GM23338 (cell line): ENCODE measurements around the gene CDK16. TPM values are rescaled to one million over a fixed set of nuclear protein-coding genes. Genes with fewer than 3 reads are reported as not detected.

ENCODE experiments used
- ATAC-seq: fragments of 200-7000 bp; cut with Tn5 transposase; 3 replicates; pipeline ENCODE4 v1.9.1; 2020
- DNase-seq: peaks from one replicate; pipeline ENCODE4 v3.0.0-alpha.2; 2015; ENCODE audit warnings: low spot score
- H2AFZ ChIP-seq: fragments of 200-600 bp; sonication (generic); 2 replicates; pipeline ENCODE4 v1.8.0; 2016; ENCODE audit warnings: antibody characterized with exemption, mild to moderate bottlenecking, moderate library complexity
- H3F3A ChIP-seq: fragments of 200-600 bp; sonication (generic); replicated peaks from 2 replicates; pipeline ENCODE4 v1.8.0; 2017; ENCODE audit warnings: antibody characterized with exemption, mixed run types, low read depth
- H3K27ac ChIP-seq: fragments of 200-600 bp; sonication (generic); 2 replicates; pipeline ENCODE4 v1.6.1; 2016; ENCODE audit warnings: low read depth
- H3K27me3 ChIP-seq: fragments of 200-600 bp; sonication (generic); 2 replicates; pipeline ENCODE4 v1.8.0; 2016; ENCODE audit warnings: mild to moderate bottlenecking, mixed run types, moderate library complexity; ENCODE audit not compliant: insufficient read depth
- H3K36me3 ChIP-seq: fragments of 200-600 bp; sonication (generic); 2 replicates; pipeline ENCODE4 v1.8.0; 2016; ENCODE audit warnings: mild to moderate bottlenecking; ENCODE audit not compliant: insufficient read depth
- H3K4me1 ChIP-seq: fragments of 200-600 bp; sonication (generic); 2 replicates; pipeline ENCODE4 v1.8.0; 2016; ENCODE audit warnings: mild to moderate bottlenecking, moderate library complexity; ENCODE audit not compliant: insufficient read depth
- H3K4me2 ChIP-seq: fragments of 200-600 bp; sonication (generic); 2 replicates; pipeline ENCODE4 v1.7.1; 2017; ENCODE audit warnings: mixed run types
- H3K4me3 ChIP-seq: fragments of 200-600 bp; sonication (generic); 2 replicates; pipeline ENCODE4 v1.6.1; 2016; ENCODE audit warnings: mixed run types
- H3K79me2 ChIP-seq: fragments of 200-600 bp; sonication (generic); replicated peaks from 2 replicates; pipeline ENCODE4 v1.8.0; 2017; ENCODE audit warnings: mild to moderate bottlenecking; ENCODE audit not compliant: insufficient read depth
- H3K9me2 ChIP-seq: fragments of 200-600 bp; sonication (generic); 2 replicates; pipeline ENCODE4 v1.8.0; 2017; ENCODE audit not compliant: insufficient read depth
- H4K20me1 ChIP-seq: fragments of 200-600 bp; sonication (generic); replicated peaks from 2 replicates; pipeline ENCODE4 v1.8.0; 2017; ENCODE audit warnings: mild to moderate bottlenecking; ENCODE audit not compliant: insufficient read depth
- H3K27ac Mint-ChIP-seq: 2 replicates; pipeline ENCODE4 v1.8.0; 2020; ENCODE audit warnings: inconsistent platforms, mild to moderate bottlenecking, moderate library complexity, mixed read lengths
- H3K27me3 Mint-ChIP-seq: 3 replicates; pipeline ENCODE4 v1.8.0; 2022; ENCODE audit warnings: low read depth, mild to moderate bottlenecking, moderate library complexity, mixed read lengths, inconsistent platforms; ENCODE audit not compliant: insufficient read depth, poor library complexity
- H3K36me3 Mint-ChIP-seq: 3 replicates; pipeline ENCODE4 v1.8.0; 2021; ENCODE audit warnings: low read depth, mild to moderate bottlenecking, inconsistent platforms, moderate library complexity, mixed read lengths
- H3K4me1 Mint-ChIP-seq: 3 replicates; pipeline ENCODE4 v1.8.0; 2020; ENCODE audit warnings: mild to moderate bottlenecking, inconsistent platforms, mixed read lengths
- H3K4me3 Mint-ChIP-seq: 3 replicates; pipeline ENCODE4 v1.8.0; 2021; ENCODE audit warnings: moderate library complexity, mild to moderate bottlenecking, inconsistent platforms, mixed read lengths
- H3K9me3 Mint-ChIP-seq: 3 replicates; pipeline ENCODE4 v1.8.0; 2020; ENCODE audit warnings: moderate library complexity, mild to moderate bottlenecking, inconsistent platforms, mixed read lengths
- CREB1 ChIP-seq: fragments of 250-450 bp; sonication (Bioruptor Pico); IDR thresholded peaks from 2 replicates; pipeline ENCODE4 v1.5.0; 2020; ENCODE audit warnings: low read depth, mild to moderate bottlenecking, moderate library complexity
- ETS1 ChIP-seq: IDR thresholded peaks from 2 replicates; pipeline ENCODE4 v1.6.1; 2016; ENCODE audit warnings: antibody characterized with exemption
- EZH2 ChIP-seq: fragments of 200-600 bp; sonication (generic); IDR thresholded peaks from one replicate; pipeline ENCODE4 v1.8.0; 2017; ENCODE audit warnings: antibody characterized with exemption, mild to moderate bottlenecking, low read depth; ENCODE audit not compliant: unreplicated experiment
- EZH2phosphoT487 ChIP-seq: fragments of 200-600 bp; sonication (generic); IDR thresholded peaks from one replicate; pipeline ENCODE4 v1.8.1; 2018; ENCODE audit warnings: antibody characterized with exemption; ENCODE audit not compliant: unreplicated experiment
- NANOG ChIP-seq: IDR thresholded peaks from 2 replicates; pipeline ENCODE4 v1.6.1; 2016; ENCODE audit warnings: antibody characterized with exemption, borderline replicate concordance
- POLR2AphosphoS5 ChIP-seq: IDR thresholded peaks from 2 replicates; pipeline ENCODE4 v1.6.1; 2016; ENCODE audit warnings: antibody characterized with exemption, low read depth
- REST ChIP-seq: IDR thresholded peaks from one replicate; pipeline ENCODE4 v1.6.1; 2018; ENCODE audit warnings: antibody characterized with exemption; ENCODE audit not compliant: unreplicated experiment
- STAT1 ChIP-seq: IDR thresholded peaks from one replicate; pipeline ENCODE4 v1.6.1; 2016; ENCODE audit warnings: antibody characterized with exemption; ENCODE audit not compliant: unreplicated experiment
- ZNF331 ChIP-seq: fragments of 250-450 bp; sonication (Bioruptor Pico); IDR thresholded peaks from 2 replicates; pipeline ENCODE4 v1.5.0; 2020; ENCODE audit warnings: low read depth, mild to moderate bottlenecking, moderate library complexity
- ZNF462 ChIP-seq: fragments of 250-450 bp; sonication (Bioruptor Pico); IDR thresholded peaks from 2 replicates; pipeline ENCODE4 v1.5.0; 2020; ENCODE audit warnings: mild to moderate bottlenecking, moderate library complexity
- polyA plus RNA-seq: library from polyadenylated mRNA; unstranded; fragments of >200 nt; fragmentation: Nextera tagmentation; extraction: Ambion mirVana; gene quantifications from 2 replicates; pipeline ENCODE4 v1.2.1, GENCODE V29; 2016
- total RNA-seq: library from RNA; depleted of rRNA; stranded (reverse); fragments of >200 nt; shearing (Covaris generic); gene quantifications from 2 replicates; pipeline ENCODE4 v1.2.3, GENCODE V29; 2014
- TF ChIP-seq, protein P1 (sequence below), 2 experiments: fragments of 200-600 bp in 1 of 2; sonication (generic) in 1 of 2; conservative IDR thresholded peaks; 2 replicates each; pipeline versions ENCODE4 v1.5.1 to v1.6.1; 2016 to 2017; ENCODE audit warnings: antibody characterized with exemption in 2 of 2, low read depth in 2 of 2, mild to moderate bottlenecking in 2 of 2, moderate library complexity in 1 of 2

Gene CDK16
- total and polyA plus RNA-seq, 2 experiments from 2014 or later: 58.9 to 158 TPM

DNA sequence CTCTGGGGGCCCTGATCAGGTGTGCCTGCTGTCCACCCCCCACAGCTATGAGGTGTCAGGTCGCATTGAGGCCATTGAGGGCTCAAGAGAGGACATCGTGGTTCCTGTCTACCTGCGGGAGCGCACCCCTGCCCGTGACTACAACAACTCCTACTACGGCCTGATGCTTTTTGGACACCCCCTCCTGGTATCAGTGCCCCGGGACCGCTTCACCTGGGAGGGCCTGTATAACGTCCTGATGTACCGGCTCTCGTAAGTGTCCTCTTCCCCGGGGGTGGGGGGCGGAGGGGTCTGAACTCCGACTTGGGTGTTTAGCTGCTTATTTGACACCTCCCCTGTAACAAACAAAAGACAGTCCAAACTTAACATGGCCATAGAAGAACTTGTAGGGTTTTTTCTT lies 24.9 kb downstream of the CDK16 start:
- H3K36me3 Mint-ChIP-seq: peaks cover 63% of the 10 kb centered on the region

More for the DNA sequence above, 24.9 kb downstream of the CDK16 start:
- no peak overlapping the region for H3K27ac ChIP-seq
- H3K4me1 Mint-ChIP-seq: no peaks in the 10 kb centered on the region
- no peaks in the 10 kb centered on the region for H3K27me3 ChIP-seq
- peaks cover 8% of the 10 kb centered on the region for H3K27me3 Mint-ChIP-seq
- peaks cover 4% of the 10 kb centered on the region; the same call in 1 of the 2 replicates for H3K79me2 ChIP-seq
- no peaks in the 10 kb centered on the region for H3F3A ChIP-seq
- no peak overlapping the region for H3K4me3 Mint-ChIP-seq
- H3K4me3 ChIP-seq: no peak overlapping the region
- no peaks in the 10 kb centered on the region for H3K9me2 ChIP-seq
- H3K36me3 ChIP-seq: no peaks in the 10 kb centered on the region
- no peak for TF ChIP-seq ETS1
- TF ChIP-seq NANOG: no peak
- TF ChIP-seq ZNF462: no peak
- TF ChIP-seq POLR2AphosphoS5: no peak
- TF ChIP-seq REST: no peak
- TF ChIP-seq ZNF331 (CRISPR knock-in tag): no peak
- no peak for TF ChIP-seq EZH2phosphoT487
- TF ChIP-seq EZH2: no peak
- no peak for TF ChIP-seq STAT1
- TF ChIP-seq CREB1 (CRISPR knock-in tag): no peak
- TF ChIP-seq, protein P1, sequence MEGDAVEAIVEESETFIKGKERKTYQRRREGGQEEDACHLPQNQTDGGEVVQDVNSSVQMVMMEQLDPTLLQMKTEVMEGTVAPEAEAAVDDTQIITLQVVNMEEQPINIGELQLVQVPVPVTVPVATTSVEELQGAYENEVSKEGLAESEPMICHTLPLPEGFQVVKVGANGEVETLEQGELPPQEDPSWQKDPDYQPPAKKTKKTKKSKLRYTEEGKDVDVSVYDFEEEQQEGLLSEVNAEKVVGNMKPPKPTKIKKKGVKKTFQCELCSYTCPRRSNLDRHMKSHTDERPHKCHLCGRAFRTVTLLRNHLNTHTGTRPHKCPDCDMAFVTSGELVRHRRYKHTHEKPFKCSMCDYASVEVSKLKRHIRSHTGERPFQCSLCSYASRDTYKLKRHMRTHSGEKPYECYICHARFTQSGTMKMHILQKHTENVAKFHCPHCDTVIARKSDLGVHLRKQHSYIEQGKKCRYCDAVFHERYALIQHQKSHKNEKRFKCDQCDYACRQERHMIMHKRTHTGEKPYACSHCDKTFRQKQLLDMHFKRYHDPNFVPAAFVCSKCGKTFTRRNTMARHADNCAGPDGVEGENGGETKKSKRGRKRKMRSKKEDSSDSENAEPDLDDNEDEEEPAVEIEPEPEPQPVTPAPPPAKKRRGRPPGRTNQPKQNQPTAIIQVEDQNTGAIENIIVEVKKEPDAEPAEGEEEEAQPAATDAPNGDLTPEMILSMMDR (conservative IDR thresholded peaks at IDR 0.05; ENCODE audit: low read depth in 2 of 2): no peak
- no peaks in the 10 kb centered on the region for H3K9me3 Mint-ChIP-seq
- no peaks in the 10 kb centered on the region for H3K4me1 ChIP-seq
- no peak for ATAC-seq
- no peak overlapping the region for H2AFZ ChIP-seq
- H3K4me2 ChIP-seq: no peak overlapping the region
- no peak for DNase-seq
- no peaks in the 10 kb centered on the region for H4K20me1 ChIP-seq
- H3K27ac Mint-ChIP-seq: no peak overlapping the region
